AG04450 (cell line): Measurements from ENCODE around the gene TNFRSF25. TPM values are rescaled to one million over a fixed set of nuclear protein-coding genes. Genes with fewer than 3 reads are reported as not detected.

Experiments
- CTCF ChIA-PET: fragments of 300-600, 350-600 bp; formaldehyde crosslinking; extraction: SDS; loops from one replicate; lab custom pipeline; 2022; ENCODE audit warnings: antibody characterized with exemption, inconsistent platforms; lab: Charles Lee
- POLR2A ChIA-PET: fragments of 350-600 bp; formaldehyde crosslinking; extraction: SDS; loops from one replicate; lab custom pipeline; 2021; ENCODE audit warnings: antibody characterized with exemption, inconsistent platforms; lab: Yijun Ruan, JAX
- DNase-seq: peaks from one replicate; pipeline ENCODE4 v3.0.0-alpha.2; 2011; ENCODE audit warnings: low read depth, low spot score
- H3K27ac ChIP-seq: one replicate; pipeline ENCODE4 v1.5.1; 2012; ENCODE audit warnings: low read depth, low read length, control low read depth
- H3K27me3 ChIP-seq: one replicate; pipeline ENCODE4 v1.6.0; 2012; ENCODE audit warnings: low read length; ENCODE audit not compliant: control insufficient read depth, insufficient read depth
- H3K4me3 ChIP-seq: 2 replicates; pipeline ENCODE4 v1.5.1; 2011; ENCODE audit warnings: mild to moderate bottlenecking, low read depth, low read length, control low read depth
- H3K9me3 ChIP-seq: 2 replicates; pipeline ENCODE4 v1.5.1; 2012; ENCODE audit warnings: low read length; ENCODE audit not compliant: control insufficient read depth, insufficient read depth
- polyA plus RNA-seq: library from polyadenylated mRNA; depleted of rRNA; stranded (reverse); fragments of >200 nt; gene quantifications from 2 replicates; pipeline ENCODE4 v1.2.3, GENCODE V29; 2011
- TF ChIP-seq, protein P1 (sequence below): IDR thresholded peaks from 2 replicates; pipeline ENCODE4 v1.5.1; 2011; ENCODE audit warnings: low read depth, low read length, control low read depth, inconsistent platforms

TNFRSF25 gene
- polyA plus RNA-seq, 1 experiment, result 2.7 TPM

DNA sequence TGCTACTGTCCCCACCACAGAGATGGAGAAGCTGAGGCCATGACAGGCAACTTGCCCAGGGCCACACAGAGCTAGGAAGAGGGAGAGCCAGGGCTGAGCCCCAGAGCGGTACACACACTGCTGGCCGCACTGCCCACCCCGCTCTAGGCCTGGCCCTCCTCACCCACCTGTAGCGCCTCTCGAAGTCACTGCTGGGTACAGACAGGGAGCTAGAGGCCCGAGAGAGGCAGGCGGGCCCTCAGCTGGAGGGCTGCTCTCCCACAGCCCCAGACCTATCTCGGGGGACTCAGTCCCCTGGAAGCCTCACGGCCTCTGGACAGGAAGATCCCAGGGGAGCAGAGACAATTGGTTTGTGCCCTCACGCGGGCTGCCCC is 42.8 kb upstream of the TNFRSF25 start:
- ChIA-PET CTCF (no interaction called here), POLR2A (no interaction called here)

GRCh38 chr1:6508154-6508815 is 42.3 kb upstream of the TNFRSF25 start:
- Histone ChIP-seq H3K27ac (no peak overlapping the region), H3K4me3 (no peak overlapping the region), H3K27me3 (peaks cover 5% of the 10 kb centered on the region), H3K9me3 (no peaks in the 10 kb centered on the region; the same call in 1 of the 2 replicates)
- TF ChIP-seq, protein P1, sequence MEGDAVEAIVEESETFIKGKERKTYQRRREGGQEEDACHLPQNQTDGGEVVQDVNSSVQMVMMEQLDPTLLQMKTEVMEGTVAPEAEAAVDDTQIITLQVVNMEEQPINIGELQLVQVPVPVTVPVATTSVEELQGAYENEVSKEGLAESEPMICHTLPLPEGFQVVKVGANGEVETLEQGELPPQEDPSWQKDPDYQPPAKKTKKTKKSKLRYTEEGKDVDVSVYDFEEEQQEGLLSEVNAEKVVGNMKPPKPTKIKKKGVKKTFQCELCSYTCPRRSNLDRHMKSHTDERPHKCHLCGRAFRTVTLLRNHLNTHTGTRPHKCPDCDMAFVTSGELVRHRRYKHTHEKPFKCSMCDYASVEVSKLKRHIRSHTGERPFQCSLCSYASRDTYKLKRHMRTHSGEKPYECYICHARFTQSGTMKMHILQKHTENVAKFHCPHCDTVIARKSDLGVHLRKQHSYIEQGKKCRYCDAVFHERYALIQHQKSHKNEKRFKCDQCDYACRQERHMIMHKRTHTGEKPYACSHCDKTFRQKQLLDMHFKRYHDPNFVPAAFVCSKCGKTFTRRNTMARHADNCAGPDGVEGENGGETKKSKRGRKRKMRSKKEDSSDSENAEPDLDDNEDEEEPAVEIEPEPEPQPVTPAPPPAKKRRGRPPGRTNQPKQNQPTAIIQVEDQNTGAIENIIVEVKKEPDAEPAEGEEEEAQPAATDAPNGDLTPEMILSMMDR, result no peak
- DNase-seq, result no peak
- ChIA-PET CTCF (no interaction called here), POLR2A (no interaction called here)

More for the DNA sequence above, 42.8 kb upstream of the TNFRSF25 start:
- Histone ChIP-seq H3K9me3 (no peaks in the 10 kb centered on the region; the same call in 1 of the 2 replicates), H3K27me3 (peaks cover 5% of the 10 kb centered on the region), H3K27ac (no peak overlapping the region), H3K4me3 (no peak overlapping the region)
- TF ChIP-seq, protein P1, result no peak
- no peak for DNase-seq

- ChIA-PET POLR2A (no interaction called here), CTCF (interaction anchor here (0.8 to 1.4 kb wide), 2 partner anchors 18 to 47 kb away, joined by 3 to 12 read pairs; partner anchors contain the start of gene TAS1R1)
Measured at GRCh38 chr1:6507461-6507911, 41.5 kb upstream of the TNFRSF25 start.

GRCh38 chr1:6507037-6507428 is 41.1 kb upstream of the TNFRSF25 start:
- H3K9me3 ChIP-seq, result no peaks in the 10 kb centered on the region; the same call in 1 of the 2 replicates
- no peak overlapping the region for H3K27ac ChIP-seq
- TF ChIP-seq, protein P1, result no peak
- ChIA-PET POLR2A (no interaction called here), CTCF (interaction anchor here (0.8 to 1.4 kb wide), 2 partner anchors 17 to 48 kb away, joined by 3 to 12 read pairs; partner anchors contain the start of gene TAS1R1)
- no peak for DNase-seq
- peaks cover 5% of the 10 kb centered on the region for H3K27me3 ChIP-seq
- H3K4me3 ChIP-seq, result no peak overlapping the region

More at GRCh38 chr1:6507461-6507911, 41.5 kb upstream of the TNFRSF25 start:
- no peak for DNase-seq
- TF ChIP-seq, protein P1, result no peak
- Histone ChIP-seq H3K27me3 (peaks cover 5% of the 10 kb centered on the region), H3K4me3 (no peak overlapping the region), H3K27ac (no peak overlapping the region), H3K9me3 (no peaks in the 10 kb centered on the region; the same call in 1 of the 2 replicates)
